Activated CD4-positive, alpha-beta T cell treated with anti-CD3 and anti-CD28 coated beads for 4 hours (primary cell): ENCODE data around the gene SIGLEC7.
A peak's percentile ranks its signal among the peaks of the same experiment; 100 is the strongest.

Source experiments
- DNase-seq, 2 donors: peaks; one replicate each; pipeline ENCODE4 v3.0.0-alpha.2; 2020

Gene SIGLEC7

GRCh38 chr19:51119101-51119500 is 23.0 kb upstream of the SIGLEC7 start:
- DNase-seq = no peak

- no peak for DNase-seq
These were observed 22.5 kb upstream of the SIGLEC7 start for GRCh38 chr19:51119611-51120010.

GRCh38 chr19:51120160-51120559 is 21.9 kb upstream of the SIGLEC7 start:
- no peak for DNase-seq

- no peak for DNase-seq
These were observed 20.8 kb upstream of the SIGLEC7 start for GRCh38 chr19:51121257-51121656.

GRCh38 chr19:51122112-51122981 is 19.8 kb upstream of the SIGLEC7 start:
- DNase-seq = no peak

- peak; percentile 25 to 35 for DNase-seq
These were observed 18.7 kb upstream of the SIGLEC7 start for GRCh38 chr19:51123381-51123800.

- no peak for DNase-seq
These were observed 18.3 kb upstream of the SIGLEC7 start for GRCh38 chr19:51123802-51124201.

GRCh38 chr19:51124216-51124615 is 17.9 kb upstream of the SIGLEC7 start:
- no peak for DNase-seq

GRCh38 chr19:51124729-51125128 is 17.4 kb upstream of the SIGLEC7 start, which contains the start of gene SIGLEC9:
SIGLEC9 (plus strand) TSS chr19:51124906; CDS start chr19:51124975, 69 bp downstream.
- no peak for DNase-seq

- no peak for DNase-seq
These were observed 16.6 kb upstream of the SIGLEC7 start for GRCh38 chr19:51125421-51126075.

GRCh38 chr19:51127032-51127431 is 15.1 kb upstream of the SIGLEC7 start:
- no peak for DNase-seq

- DNase-seq = no peak
These were observed 14.3 kb upstream of the SIGLEC7 start for GRCh38 chr19:51127755-51128154.

- no peak for DNase-seq
These were observed 13.9 kb upstream of the SIGLEC7 start for GRCh38 chr19:51128227-51128626.

- no peak for DNase-seq
These were observed 12.4 kb upstream of the SIGLEC7 start for GRCh38 chr19:51129716-51130115.

- no peak for DNase-seq
These were observed 10.1 kb upstream of the SIGLEC7 start for GRCh38 chr19:51131780-51132680.

GRCh38 chr19:51135004-51135403 is 7.1 kb upstream of the SIGLEC7 start:
- no peak for DNase-seq

- DNase-seq = no peak
These were observed 5.9 kb upstream of the SIGLEC7 start for GRCh38 chr19:51135986-51136762.

- DNase-seq = no peak
These were observed 5.1 kb upstream of the SIGLEC7 start for GRCh38 chr19:51136851-51137551.

GRCh38 chr19:51137792-51138425 is 4.2 kb upstream of the SIGLEC7 start:
- DNase-seq = no peak

GRCh38 chr19:51138549-51138979 is 3.5 kb upstream of the SIGLEC7 start:
- no peak for DNase-seq
